ENCODE measurements around the gene INIP.

INIP gene

GRCh38 chr9:112655668-112656067 is 62.2 kb downstream of the INIP start:
- Histone ChIP-seq H3K9me3 (ENCODE audit: control insufficient read depth in 1 of 2, low read length in 2 of 2) (no peaks in the 10 kb centered on the region), H3K4me3 (ENCODE audit: low read depth in 1 of 2, low read length in 2 of 2) (no peak overlapping the region), H3K4me1 (ENCODE audit: control insufficient read depth in 1 of 2, insufficient read depth in 2 of 2, low read length in 2 of 2) (no peaks in the 10 kb centered on the region), H3K36me3 (ENCODE audit: control insufficient read depth in 1 of 2, insufficient read depth in 2 of 2, low read length in 2 of 2) (peaks cover 0 to 10% of the 10 kb centered on the region in 2 donors), H3K27me3 (ENCODE audit: control insufficient read depth in 1 of 2, insufficient read depth in 2 of 2, low read length in 2 of 2) (no peaks in the 10 kb centered on the region), H3K9ac (ENCODE audit: low read depth in 1 of 2, low read length in 2 of 2) (no peak overlapping the region), H3K27ac (ENCODE audit: low read depth, low read length) (no peak overlapping the region)

- no peak overlapping the region for H3K9ac ChIP-seq (ENCODE audit: low read depth in 1 of 2, low read length in 2 of 2)
- peaks cover 0 to 2% of the 10 kb centered on the region in 2 donors for H3K36me3 ChIP-seq (ENCODE audit: control insufficient read depth in 1 of 2, insufficient read depth in 2 of 2, low read length in 2 of 2)
- no peak overlapping the region for H3K27ac ChIP-seq (ENCODE audit: low read depth, low read length)
- no peak overlapping the region for H3K4me3 ChIP-seq (ENCODE audit: low read depth in 1 of 2, low read length in 2 of 2)
- no peaks in the 10 kb centered on the region for H3K9me3 ChIP-seq (ENCODE audit: control insufficient read depth in 1 of 2, low read length in 2 of 2)
- no peaks in the 10 kb centered on the region for H3K4me1 ChIP-seq (ENCODE audit: control insufficient read depth in 1 of 2, insufficient read depth in 2 of 2, low read length in 2 of 2)
- no peaks in the 10 kb centered on the region for H3K27me3 ChIP-seq (ENCODE audit: control insufficient read depth in 1 of 2, insufficient read depth in 2 of 2, low read length in 2 of 2)
Measured at GRCh38 chr9:112654282-112654681, 63.6 kb downstream of the INIP start.

GRCh38 chr9:112648624-112649023 is 69.3 kb downstream of the INIP start:
- Histone ChIP-seq H3K27ac (ENCODE audit: low read depth, low read length) (no peak overlapping the region), H3K9me3 (ENCODE audit: control insufficient read depth in 1 of 2, low read length in 2 of 2) (peaks cover 5 to 11% of the 10 kb centered on the region in 2 donors), H3K4me1 (ENCODE audit: control insufficient read depth in 1 of 2, insufficient read depth in 2 of 2, low read length in 2 of 2) (no peaks in the 10 kb centered on the region), H3K9ac (ENCODE audit: low read depth in 1 of 2, low read length in 2 of 2) (no peak overlapping the region), H3K27me3 (ENCODE audit: control insufficient read depth in 1 of 2, insufficient read depth in 2 of 2, low read length in 2 of 2) (no peaks in the 10 kb centered on the region), H3K4me3 (ENCODE audit: low read depth in 1 of 2, low read length in 2 of 2) (no peak overlapping the region), H3K36me3 (ENCODE audit: control insufficient read depth in 1 of 2, insufficient read depth in 2 of 2, low read length in 2 of 2) (peaks cover 0 to 8% of the 10 kb centered on the region in 2 donors)

GRCh38 chr9:112647596-112647995 is 70.3 kb downstream of the INIP start:
- H3K27ac ChIP-seq (ENCODE audit: low read depth, low read length), result no peak overlapping the region
- peaks cover 5 to 11% of the 10 kb centered on the region in 2 donors for H3K9me3 ChIP-seq (ENCODE audit: control insufficient read depth in 1 of 2, low read length in 2 of 2)
- H3K4me3 ChIP-seq (ENCODE audit: low read depth in 1 of 2, low read length in 2 of 2), result no peak overlapping the region
- no peaks in the 10 kb centered on the region for H3K4me1 ChIP-seq (ENCODE audit: control insufficient read depth in 1 of 2, insufficient read depth in 2 of 2, low read length in 2 of 2)
- no peak overlapping the region for H3K9ac ChIP-seq (ENCODE audit: low read depth in 1 of 2, low read length in 2 of 2)
- peaks cover 0 to 8% of the 10 kb centered on the region in 2 donors for H3K36me3 ChIP-seq (ENCODE audit: control insufficient read depth in 1 of 2, insufficient read depth in 2 of 2, low read length in 2 of 2)
- no peaks in the 10 kb centered on the region for H3K27me3 ChIP-seq (ENCODE audit: control insufficient read depth in 1 of 2, insufficient read depth in 2 of 2, low read length in 2 of 2)

GRCh38 chr9:112642126-112642525 is 75.8 kb downstream of the INIP start:
- no peaks in the 10 kb centered on the region for H3K4me1 ChIP-seq (ENCODE audit: control insufficient read depth in 1 of 2, insufficient read depth in 2 of 2, low read length in 2 of 2)
- H3K9me3 ChIP-seq (ENCODE audit: control insufficient read depth in 1 of 2, low read length in 2 of 2), result peaks cover 0 to 6% of the 10 kb centered on the region in 2 donors
- H3K9ac ChIP-seq (ENCODE audit: low read depth in 1 of 2, low read length in 2 of 2), result no peak overlapping the region
- no peak overlapping the region for H3K27ac ChIP-seq (ENCODE audit: low read depth, low read length)
- no peak overlapping the region for H3K4me3 ChIP-seq (ENCODE audit: low read depth in 1 of 2, low read length in 2 of 2)
- peaks cover 0 to 10% of the 10 kb centered on the region in 2 donors for H3K36me3 ChIP-seq (ENCODE audit: control insufficient read depth in 1 of 2, insufficient read depth in 2 of 2, low read length in 2 of 2)
- no peaks in the 10 kb centered on the region for H3K27me3 ChIP-seq (ENCODE audit: control insufficient read depth in 1 of 2, insufficient read depth in 2 of 2, low read length in 2 of 2)

- no peak overlapping the region for H3K4me3 ChIP-seq (ENCODE audit: low read depth in 1 of 2, low read length in 2 of 2)
- no peaks in the 10 kb centered on the region for H3K27me3 ChIP-seq (ENCODE audit: control insufficient read depth in 1 of 2, insufficient read depth in 2 of 2, low read length in 2 of 2)
- H3K9ac ChIP-seq (ENCODE audit: low read depth in 1 of 2, low read length in 2 of 2), result no peak overlapping the region
- H3K9me3 ChIP-seq (ENCODE audit: control insufficient read depth in 1 of 2, low read length in 2 of 2), result peaks cover 0 to 6% of the 10 kb centered on the region in 2 donors
- H3K4me1 ChIP-seq (ENCODE audit: control insufficient read depth in 1 of 2, insufficient read depth in 2 of 2, low read length in 2 of 2), result no peaks in the 10 kb centered on the region
- H3K36me3 ChIP-seq (ENCODE audit: control insufficient read depth in 1 of 2, insufficient read depth in 2 of 2, low read length in 2 of 2), result peaks cover 0 to 10% of the 10 kb centered on the region in 2 donors
- no peak overlapping the region for H3K27ac ChIP-seq (ENCODE audit: low read depth, low read length)
Measured at GRCh38 chr9:112640311-112640710, 77.6 kb downstream of the INIP start.

All from duodenal mucosa (tissue), 2 donors.